HG03139 (cell line): ENCODE data around the gene TALDO1.

Source experiments
- ATAC-seq: cut with Tn5 transposase; IDR thresholded peaks from one replicate; pipeline ENCODE4 v1.9.1; 2021; ENCODE audit not compliant: unreplicated experiment

TALDO1 gene

GRCh38 chr11:786235-787083, 39.2 kb downstream of the TALDO1 start:
- ATAC-seq, result no peak

- no peak for ATAC-seq
Measured at GRCh38 chr11:787084-787675, 39.9 kb downstream of the TALDO1 start.

- ATAC-seq, result no peak
Measured at GRCh38 chr11:788009-788640, 40.9 kb downstream of the TALDO1 start.

- no peak for ATAC-seq
Measured at GRCh38 chr11:788953-789940, 42.0 kb downstream of the TALDO1 start.

- no peak for ATAC-seq
Measured at GRCh38 chr11:789943-790342, 42.7 kb downstream of the TALDO1 start, which contains the start of gene CEND1. CEND1 (minus strand) TSS chr11:790090; CDS start chr11:788576, 1,514 bp downstream.

GRCh38 chr11:790721-791564, 43.7 kb downstream of the TALDO1 start:
- no peak for ATAC-seq

GRCh38 chr11:791658-792534, 44.6 kb downstream of the TALDO1 start:
- ATAC-seq, result no peak

GRCh38 chr11:792535-792821, 45.2 kb downstream of the TALDO1 start:
- ATAC-seq, result no peak

GRCh38 chr11:792873-793272, 45.6 kb downstream of the TALDO1 start:
- ATAC-seq, result no peak

- no peak for ATAC-seq
Measured at GRCh38 chr11:793556-793955, 46.3 kb downstream of the TALDO1 start.

- no peak for ATAC-seq
Measured at GRCh38 chr11:794013-794765, 46.9 kb downstream of the TALDO1 start.

- no peak for ATAC-seq
Measured at GRCh38 chr11:794766-795633, 47.7 kb downstream of the TALDO1 start.

GRCh38 chr11:795634-796564, 48.6 kb downstream of the TALDO1 start:
- ATAC-seq, result no peak

GRCh38 chr11:796565-797295, 49.5 kb downstream of the TALDO1 start:
- no peak for ATAC-seq

GRCh38 chr11:797296-798092, 50.2 kb downstream of the TALDO1 start:
- peak; percentile 24 for ATAC-seq
